Measurements from ENCODE around the gene ZNF593OS. TPM values are rescaled to one million over a fixed set of nuclear protein-coding genes. Genes with fewer than 3 reads are reported as not detected.

ZNF593OS gene
- total RNA-seq, 1 experiment from 2014 or later: not detected

- H3K9me2 ChIP-seq (ENCODE audit: insufficient read depth): no peaks in the 10 kb centered on the region
- peak overlapping the region; percentile 60 for H3K9ac ChIP-seq (ENCODE audit: low read length)
- ChIA-PET POLR2A (no interaction called here), CTCF (interaction anchor here (0.9 to 1.3 kb wide), 3 partner anchors 13 to 129 kb away, joined by 3 to 7 read pairs (median 3); partner anchors contain the start of gene CNKSR1), RAD21 (ENCODE audit: low non-redundant PET in 1 of 2, low total read pairs in 2 of 2, uncharacterized antibody in 2 of 2, unreplicated experiment in 2 of 2) (no interaction called here)
- H3K4me3 ChIP-seq (replicated peaks in 1 of 2; ENCODE audit: low read depth in 1 of 2, low read length in 2 of 2): peak overlapping the region; percentile 37 to 54
- H3K4me2 ChIP-seq (ENCODE audit: low read length): peak overlapping the region; percentile 90
- peak overlapping the region; percentile 31; the same call in 1 of the 2 replicates for H3K27ac ChIP-seq (ENCODE audit: low read depth, low read length)
- no peak for TF ChIP-seq FOSL1 (IDR thresholded peaks at IDR 0.05; ENCODE audit: low read depth)
- no peak for TF ChIP-seq ZNF274 (IDR thresholded peaks at IDR 0.05; ENCODE audit: low read depth, low read length)
- TF ChIP-seq POLR2AphosphoS5 (IDR thresholded peaks at IDR 0.05; ENCODE audit: low read depth, low read length): no peak
- TF ChIP-seq SRF (IDR thresholded peaks at IDR 0.05; ENCODE audit: low read depth): no peak
- no peak for TF ChIP-seq POLR2A (IDR thresholded peaks at IDR 0.05; ENCODE audit: borderline replicate concordance, extremely low read depth, insufficient read depth, insufficient read length)
- TF ChIP-seq SIN3A (IDR thresholded peaks at IDR 0.05; ENCODE audit: low read depth): no peak
- TF ChIP-seq EZH2 (IDR thresholded peaks at IDR 0.05): no peak
- TF ChIP-seq REST (IDR thresholded peaks at IDR 0.05; ENCODE audit: low read depth): no peak
- peak in 2 of 3 experiments; percentile 43 to 61; a peak in 4 of 6 replicates for TF ChIP-seq CTCF (IDR thresholded peaks at IDR 0.05 in 2 of 3, conservative IDR thresholded peaks at IDR 0.05 in 1 of 3; ENCODE audit: borderline replicate concordance in 1 of 3, insufficient read depth in 1 of 3, low read depth in 2 of 3, low read length in 2 of 3)
- no peak for TF ChIP-seq EZH2phosphoT487 (IDR thresholded peaks at IDR 0.05; ENCODE audit: borderline replicate concordance)
- peak; percentile 40; the same call in 1 of the 2 replicates for TF ChIP-seq ZFX (IDR thresholded peaks at IDR 0.05)
- no peak for TF ChIP-seq MAX (IDR thresholded peaks at IDR 0.05)
- no peaks in the 10 kb centered on the region for H3K36me3 ChIP-seq (ENCODE audit: control insufficient read depth in 1 of 2, insufficient read depth in 2 of 2, low read length in 2 of 2)
- no peaks in the 10 kb centered on the region for H3K9me3 ChIP-seq (ENCODE audit: control insufficient read depth in 1 of 2, insufficient read depth in 1 of 2, low read depth in 1 of 2, low read length in 2 of 2)
- H2AFZ ChIP-seq (ENCODE audit: low read depth, low read length, poor library complexity, severe bottlenecking): peak overlapping the region; percentile 85
- no peaks in the 10 kb centered on the region for H3K27me3 ChIP-seq (ENCODE audit: insufficient read depth, low read length)
- DNase-seq (ENCODE audit: low read depth, low spot score) (no peak), ATAC-seq (peak; percentile 79)
- intact Hi-C loops (cut with micrococcal nuclease): no loop called here
- no peaks in the 10 kb centered on the region for H3K79me2 ChIP-seq (ENCODE audit: insufficient read depth, low read length)
- H4K20me1 ChIP-seq (ENCODE audit: insufficient read depth): no peaks in the 10 kb centered on the region
- no TSS peak for BruUV-seq (replicated peaks)
- H3K4me1 ChIP-seq (ENCODE audit: control insufficient read depth in 1 of 2, insufficient read depth in 2 of 2, low read length in 2 of 2): peaks cover 11 to 38% of the 10 kb centered on the region in 2 experiments
Measured at GRCh38 chr1:26164036-26164860, 7.4 kb downstream of the ZNF593OS start.
